HG02885 (cell line): ENCODE data around the gene OLIG3.

ENCODE experiments used
- ATAC-seq: cut with Tn5 transposase; IDR thresholded peaks from one replicate; pipeline ENCODE4 v1.9.1; 2021; ENCODE audit warnings: mild to moderate bottlenecking; ENCODE audit not compliant: unreplicated experiment, poor library complexity

OLIG3 gene

DNA sequence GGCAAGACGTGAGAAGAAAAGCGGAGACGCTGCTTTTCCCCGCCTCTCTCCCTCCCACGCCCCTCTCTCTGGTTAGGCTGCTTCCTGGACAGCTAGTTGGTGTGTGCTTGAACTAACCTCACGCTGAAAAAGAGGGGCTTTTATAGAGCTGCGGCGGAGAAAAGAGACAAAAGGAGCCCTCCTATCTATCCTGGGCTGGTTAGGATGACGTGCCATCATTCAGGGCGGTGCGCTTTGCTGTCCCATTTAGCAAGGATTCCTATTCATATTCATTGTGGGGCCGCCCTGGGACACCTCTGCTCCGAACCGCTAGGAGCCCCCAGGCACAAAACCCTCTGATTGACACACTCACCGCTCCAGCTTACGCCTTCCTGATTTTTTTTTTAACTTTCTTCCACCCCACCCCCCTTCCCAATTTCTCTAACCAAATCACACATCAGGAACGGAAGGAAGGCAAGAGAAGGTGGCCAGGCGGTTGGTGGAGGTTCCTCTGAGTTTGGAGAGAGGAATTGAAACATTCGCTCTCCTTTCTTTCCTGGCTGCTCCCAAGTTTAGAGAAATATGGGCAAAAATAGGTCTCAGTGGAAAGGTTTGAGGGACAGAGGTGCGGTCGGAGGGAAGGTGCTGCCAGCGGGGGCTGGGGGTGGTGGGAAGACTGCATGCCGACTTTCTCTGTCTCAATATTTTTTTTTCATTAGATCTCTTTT is at the start of gene OLIG3:
Gene OLIG3, minus strand, starts transcription at position 114 of the 707 bp plus-strand sequence. CDS start 224 bp downstream, outside the sequence.
- no peak for ATAC-seq

DNA sequence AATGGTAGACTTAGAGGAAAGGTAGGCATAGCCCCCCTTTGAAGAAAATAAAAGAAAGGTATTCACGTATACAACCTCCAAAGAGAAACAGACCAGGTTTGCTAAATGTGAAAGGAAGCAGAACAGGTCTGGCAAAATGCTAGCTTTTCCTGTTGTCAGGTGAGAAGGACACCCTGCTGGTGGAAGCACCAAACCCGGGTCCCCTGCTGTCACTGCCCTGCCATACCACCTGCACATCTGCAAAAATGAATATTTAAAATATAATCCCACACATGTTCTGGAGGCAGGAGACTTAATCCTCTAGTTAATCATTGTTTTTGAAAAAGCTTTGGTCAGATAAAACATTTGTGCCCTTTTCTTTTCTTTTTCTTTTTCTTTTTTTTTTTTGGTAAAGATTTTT is 48.9 kb upstream of the OLIG3 start:
- ATAC-seq: no peak

DNA sequence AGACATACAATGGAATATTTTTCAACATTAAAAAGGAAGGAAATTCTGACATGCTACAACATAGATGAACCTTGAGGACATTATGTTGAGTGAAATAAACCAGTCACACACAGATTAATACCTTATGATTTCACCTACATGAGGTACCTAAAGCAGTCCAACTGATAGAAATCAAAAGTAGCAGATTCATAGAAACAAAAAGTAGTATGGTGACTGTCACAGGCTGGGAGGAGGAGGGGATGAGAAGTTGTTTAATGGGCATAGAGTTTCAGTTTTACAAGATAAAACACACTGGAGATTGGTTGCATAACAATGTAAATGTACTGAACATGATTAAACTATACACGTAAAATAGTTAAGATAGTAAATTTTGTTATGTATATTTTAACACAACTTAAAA is 48.5 kb upstream of the OLIG3 start:
- ATAC-seq: no peak

DNA sequence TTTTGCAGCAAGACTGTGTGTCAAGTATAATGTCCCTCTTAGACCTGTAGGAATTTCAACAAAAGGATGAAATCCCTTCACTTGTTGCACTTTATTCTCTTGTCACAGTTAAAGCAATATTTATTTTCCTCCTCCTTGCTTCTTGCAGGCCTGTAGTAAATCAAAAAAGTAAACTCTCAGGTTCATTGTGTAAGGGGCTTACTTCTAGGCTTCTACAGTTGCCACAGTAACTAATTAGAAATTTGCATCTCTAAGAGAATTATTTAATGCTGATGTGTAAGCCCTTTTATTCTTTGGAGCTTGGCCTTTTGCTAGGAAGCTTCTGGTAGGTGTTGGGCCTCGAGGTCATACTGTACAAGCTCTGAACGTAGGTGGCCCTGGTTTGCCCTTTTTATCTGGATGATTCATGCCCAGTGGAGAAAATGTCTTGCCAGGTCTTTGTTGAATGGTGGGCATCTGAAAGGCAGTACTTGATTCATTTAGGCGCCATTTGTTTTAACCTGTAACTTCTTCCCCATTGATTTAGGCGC is 47.4 kb upstream of the OLIG3 start:
- ATAC-seq: no peak

DNA sequence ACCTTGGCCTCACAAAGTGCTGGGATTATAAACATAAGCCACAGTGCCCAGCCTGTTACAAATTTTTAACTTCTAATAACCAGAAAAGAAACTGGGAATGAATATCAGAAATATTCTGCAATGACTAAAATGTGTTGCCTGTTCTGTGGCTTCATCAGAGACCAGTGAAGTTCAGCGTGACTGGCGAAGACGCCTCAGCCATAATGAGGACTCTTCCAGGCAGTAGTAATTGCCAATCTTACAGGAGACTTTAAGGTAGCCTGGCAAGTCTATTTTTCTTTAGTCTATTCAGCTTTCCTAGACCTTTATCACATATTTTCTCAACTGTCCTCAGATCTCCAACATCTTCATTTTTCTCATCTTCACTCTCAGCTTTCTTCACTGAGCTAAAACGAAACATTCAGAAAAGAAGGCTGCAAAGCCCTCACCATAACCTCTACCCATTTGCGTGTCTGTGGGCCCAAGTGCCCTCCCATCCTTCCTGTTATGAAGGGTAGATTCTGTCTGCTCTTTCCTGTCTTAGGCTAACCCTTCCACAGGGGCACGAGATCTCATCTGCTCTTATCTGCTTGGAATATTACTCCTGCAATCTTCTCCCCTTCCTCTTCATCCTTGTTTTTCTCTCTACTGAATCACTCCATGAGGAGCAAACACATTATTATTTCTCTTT is 42.0 kb upstream of the OLIG3 start:
- ATAC-seq: no peak

DNA sequence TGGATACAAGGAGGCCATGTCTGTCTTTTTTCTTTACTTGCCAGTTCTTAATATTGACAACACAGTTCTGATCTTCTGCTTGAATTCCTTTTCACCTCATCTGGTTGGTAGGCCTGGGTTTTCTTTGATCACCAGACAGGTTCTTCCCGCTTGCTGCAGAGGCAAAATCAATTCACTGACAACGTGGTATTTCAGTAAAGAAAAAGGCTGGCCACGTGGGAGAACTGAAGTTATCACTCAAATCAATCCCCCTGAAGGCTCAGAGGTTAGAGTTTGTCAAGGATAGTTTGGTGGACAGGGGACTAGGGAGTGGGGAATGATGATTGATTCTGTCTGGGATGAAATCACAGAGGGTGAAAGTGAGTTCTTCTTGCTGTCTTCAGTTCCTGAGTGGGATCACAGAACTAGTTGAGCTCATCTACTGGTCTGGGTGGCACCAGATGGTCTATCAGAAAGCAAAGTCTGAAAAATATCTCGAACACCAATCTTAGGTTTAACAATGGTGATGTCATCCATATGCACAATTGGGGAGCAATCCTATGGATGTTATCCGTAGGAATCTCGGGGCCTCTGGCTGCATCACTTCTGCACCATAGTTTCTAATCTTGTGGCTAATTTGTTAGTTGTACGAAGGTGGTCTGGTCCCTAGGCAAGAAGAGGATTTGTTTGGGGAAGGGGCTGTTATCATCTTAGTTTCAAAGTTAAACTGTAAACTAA is 37.3 kb upstream of the OLIG3 start:
- ATAC-seq: no peak

DNA sequence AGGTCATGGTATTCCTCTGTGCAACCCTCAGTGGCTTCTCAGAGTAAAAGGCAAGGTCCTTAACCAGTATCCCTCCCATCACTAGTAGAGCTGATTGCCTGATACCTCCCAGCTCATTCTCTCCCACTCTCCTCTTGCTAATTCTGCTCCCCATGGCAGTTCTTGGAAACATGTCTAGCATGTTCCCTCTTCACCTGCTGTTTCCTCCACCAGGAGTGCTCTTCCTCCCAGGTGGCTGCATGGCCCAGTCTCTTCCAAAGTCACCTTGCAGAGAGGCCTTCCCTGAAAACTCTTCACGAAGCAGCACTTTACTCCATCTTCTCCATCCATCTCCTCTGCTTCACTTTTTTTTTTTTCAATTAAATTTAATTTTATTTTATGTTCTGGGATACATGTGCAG is 36.2 kb upstream of the OLIG3 start:
- ATAC-seq: no peak

DNA sequence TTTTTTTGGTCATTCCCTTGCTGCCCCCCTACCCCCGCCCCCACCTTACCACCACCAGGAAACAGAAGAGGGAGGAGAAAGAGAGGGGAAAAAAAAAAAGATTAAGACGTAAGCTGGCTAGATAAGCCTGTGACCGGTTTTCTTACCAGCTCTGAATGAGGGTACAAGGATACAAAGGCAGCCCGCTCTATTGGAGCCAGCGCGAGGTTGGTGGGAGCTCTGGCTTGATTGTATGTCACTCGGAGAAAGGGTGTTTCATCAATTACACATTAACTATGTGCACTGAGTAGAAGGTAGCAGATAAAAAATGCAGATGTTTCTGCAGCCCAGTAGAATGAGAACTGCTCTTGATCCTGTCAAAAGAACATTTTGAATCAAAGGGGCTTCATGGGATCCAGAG is 28.6 kb upstream of the OLIG3 start:
- no peak for ATAC-seq

DNA sequence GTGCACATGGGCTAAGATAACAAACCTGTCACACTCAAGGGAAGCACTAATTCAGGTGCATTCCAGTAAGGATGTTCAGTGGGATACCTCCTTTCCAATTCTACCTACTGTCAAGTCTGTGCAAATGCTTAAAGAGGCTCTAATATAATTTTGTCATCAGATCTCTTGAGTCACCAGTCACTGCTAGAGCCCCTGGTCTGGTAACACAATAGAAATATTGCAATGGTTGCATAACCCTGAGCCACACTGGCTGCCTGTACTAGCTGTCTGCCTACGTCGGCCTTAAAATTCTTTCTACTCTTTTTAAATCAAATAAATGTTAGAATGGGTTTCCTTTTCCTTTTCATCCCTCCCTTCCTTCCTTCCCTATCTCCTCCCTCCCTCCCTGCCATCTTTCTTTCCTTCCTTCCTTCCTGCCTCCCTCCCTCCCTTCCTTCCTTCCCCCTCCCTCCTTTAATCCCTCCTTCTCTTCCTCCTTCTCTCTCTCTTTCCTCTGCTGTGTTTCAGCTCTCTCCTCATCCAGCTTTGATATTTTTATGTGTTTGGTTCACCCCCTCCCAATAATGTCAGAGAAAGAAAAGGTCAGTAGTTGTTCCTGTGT is 28.1 kb upstream of the OLIG3 start:
- no peak for ATAC-seq

DNA sequence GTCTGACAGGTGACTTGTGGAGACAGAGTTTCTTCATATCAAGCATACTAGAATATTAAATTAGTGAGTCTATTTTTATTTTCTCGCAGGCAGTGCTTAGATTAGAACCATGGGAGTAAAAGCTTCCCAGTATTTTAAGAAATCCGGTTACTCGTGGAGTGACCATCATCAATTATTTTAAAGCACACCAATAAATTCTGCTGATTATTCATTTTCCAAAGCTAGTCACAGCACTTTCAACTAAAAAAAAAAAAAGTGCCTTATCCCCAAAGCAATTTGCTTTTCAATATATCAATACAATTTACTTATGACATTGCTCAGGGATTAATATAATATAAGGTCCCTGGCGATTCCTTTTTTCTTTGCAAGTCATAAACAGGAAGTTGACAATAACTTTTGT is 26.3 kb upstream of the OLIG3 start:
- ATAC-seq: no peak

DNA sequence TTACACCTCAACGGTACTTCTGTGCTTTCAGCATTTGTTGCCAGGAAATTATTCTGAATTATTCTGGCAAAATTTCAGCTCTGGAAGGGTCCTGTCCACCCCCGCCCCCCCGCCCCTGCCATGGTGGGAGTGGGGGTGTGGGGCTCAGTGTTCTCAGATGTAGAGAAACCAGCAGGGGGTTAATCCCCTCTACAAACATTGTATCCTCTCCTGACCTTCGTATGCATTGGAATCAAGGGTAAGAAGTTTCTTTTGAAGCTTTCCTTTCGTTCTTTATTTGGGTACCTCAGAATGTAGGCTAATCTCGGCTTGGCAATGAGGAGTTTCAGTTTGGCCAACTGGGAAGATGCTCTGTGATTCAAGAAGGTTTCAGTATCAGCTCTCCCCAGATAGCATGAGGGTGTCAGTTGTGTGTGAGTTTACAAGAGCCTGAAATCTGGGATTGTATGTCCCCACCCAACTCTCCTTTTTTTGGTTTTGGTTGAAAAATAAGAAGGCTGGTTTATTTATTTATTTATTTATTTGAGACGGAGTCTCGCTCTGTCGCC is 25.5 kb upstream of the OLIG3 start:
- no peak for ATAC-seq

DNA sequence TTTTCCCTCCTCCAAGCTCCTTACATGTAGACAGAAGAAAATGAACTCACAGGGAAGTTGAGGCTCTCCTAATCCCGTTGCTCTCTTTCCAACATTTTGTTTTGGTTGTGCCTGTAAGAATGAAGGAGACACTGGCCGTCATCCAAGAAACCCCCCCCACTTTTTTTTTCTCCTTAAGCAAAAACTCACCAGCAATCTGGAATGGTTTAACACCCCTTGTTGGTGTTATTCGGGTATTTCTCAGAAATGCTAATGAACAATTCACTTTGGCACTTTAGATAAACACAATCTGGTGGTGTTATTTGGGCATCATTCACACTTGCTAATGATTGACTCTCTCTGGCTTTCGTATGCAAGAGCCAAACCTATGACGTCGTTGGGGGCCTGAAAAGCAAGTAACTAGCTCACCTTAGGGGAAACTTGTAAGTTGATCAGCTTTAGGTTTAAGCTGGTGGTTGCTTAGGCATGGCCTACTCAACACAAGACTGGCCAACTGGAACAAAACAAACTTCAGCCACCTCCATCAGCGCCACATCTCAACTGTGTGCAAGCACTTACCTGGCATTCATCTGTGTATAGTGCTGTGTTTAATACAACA is 24.3 kb upstream of the OLIG3 start:
- no peak for ATAC-seq

DNA sequence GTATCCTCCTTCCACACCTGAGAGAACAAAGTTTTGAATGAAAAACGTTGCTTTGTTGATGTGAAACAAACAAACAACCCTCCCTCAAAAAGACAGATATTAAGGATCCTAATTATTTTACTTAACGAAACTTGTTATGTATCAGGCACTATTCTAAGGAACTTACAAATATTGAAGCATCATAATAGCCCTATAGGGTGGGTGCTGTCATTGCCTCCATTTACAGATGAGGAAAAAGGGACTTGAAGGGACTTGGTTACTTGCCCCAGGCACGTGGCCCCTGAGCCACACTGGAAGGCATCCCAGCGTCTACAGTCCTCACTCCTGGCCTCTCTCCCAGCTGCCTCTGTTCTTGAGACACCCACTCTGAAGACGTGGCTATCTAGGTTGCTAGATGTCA is 20.2 kb upstream of the OLIG3 start:
- ATAC-seq: no peak

DNA sequence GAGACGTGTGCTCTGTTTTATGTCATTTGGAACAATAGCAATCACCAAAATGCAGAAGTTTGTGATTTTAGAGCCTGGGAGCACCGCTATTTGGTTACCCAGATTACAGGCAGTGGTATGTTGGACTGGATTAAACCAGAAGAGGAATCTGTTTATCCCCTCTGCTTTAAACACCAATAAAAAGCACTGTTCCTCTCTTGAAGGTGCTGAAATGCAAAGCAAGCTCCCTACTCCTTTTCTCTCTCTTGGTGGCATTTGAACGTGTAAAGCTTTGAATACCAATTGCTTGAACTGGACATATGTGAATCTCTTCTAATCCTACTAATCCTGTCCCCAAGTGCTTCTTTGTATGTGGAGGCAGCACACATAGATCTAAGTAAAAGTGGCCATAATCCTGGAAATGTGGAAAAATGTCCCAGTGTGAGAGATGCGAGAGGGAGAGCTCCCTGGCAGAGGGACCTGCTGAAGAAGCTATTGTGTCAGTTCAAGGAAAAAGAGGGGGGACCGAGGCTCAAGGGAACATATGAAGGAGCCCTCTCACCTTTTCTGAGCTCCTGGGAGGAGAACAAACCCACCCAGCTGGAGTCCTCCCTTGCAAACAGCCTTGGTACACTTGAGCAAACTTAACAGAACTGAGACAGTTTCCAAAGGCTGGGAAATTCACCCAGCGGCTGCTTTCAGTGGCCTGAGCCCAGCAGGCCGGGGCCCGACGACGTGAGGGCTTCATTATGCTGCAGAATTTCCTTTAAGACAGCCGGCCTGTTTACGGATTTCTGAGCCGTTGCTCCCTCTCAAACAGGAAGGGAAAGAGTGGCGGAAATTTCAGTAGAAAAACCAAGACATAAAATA is 18.8 kb upstream of the OLIG3 start:
- ATAC-seq: no peak

DNA sequence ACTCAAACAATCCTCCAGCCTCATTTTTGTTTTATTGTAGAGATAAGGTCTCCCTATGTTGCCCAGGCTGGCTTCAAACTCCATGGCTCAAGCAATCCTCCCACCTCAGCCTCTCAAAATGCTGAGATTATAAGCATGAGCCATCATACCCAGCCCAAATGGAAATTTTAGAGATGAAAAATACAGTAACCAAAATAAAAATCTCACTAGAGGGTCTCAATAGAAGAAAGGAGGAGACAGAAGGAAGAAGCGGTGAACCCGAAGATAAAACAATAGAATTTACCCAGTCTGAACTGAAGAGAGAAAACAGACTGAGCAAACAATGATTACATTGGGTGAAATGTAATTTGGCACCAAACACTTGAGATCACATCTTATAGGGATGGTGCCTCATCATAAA is 16.7 kb upstream of the OLIG3 start:
- ATAC-seq: no peak

DNA sequence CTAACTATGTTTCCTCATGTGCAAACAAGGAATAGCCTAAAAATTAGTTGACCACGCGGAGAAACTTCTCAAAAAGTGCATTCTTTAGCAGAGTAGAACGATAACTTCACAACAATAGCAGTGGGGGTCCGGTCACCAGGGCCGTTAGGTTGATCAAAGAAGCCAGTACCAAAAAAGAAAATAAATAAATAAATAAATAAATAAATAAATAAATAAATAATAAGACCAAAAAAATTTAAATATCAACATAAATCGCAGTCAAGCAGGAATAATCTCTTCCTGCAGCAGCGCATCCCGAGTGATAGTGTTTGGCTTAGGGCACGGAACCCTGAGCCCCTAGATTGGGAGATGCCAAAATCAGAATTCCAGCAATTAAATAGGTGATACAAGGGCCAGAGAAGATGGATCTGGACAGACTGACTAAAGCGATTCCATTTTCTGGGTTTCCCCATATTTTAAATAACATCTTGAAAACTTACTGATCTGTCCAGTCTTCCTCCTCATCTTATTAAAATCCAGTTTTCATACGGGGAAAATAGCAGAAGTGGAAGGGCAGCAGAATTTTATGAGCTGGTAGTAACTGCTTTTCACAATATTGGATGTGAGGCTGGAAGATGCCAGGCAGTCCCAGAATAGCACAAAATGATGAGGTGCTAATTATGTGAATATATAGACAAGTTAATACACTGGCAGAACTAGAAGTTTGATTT is 4.4 kb upstream of the OLIG3 start:
- ATAC-seq: no peak

DNA sequence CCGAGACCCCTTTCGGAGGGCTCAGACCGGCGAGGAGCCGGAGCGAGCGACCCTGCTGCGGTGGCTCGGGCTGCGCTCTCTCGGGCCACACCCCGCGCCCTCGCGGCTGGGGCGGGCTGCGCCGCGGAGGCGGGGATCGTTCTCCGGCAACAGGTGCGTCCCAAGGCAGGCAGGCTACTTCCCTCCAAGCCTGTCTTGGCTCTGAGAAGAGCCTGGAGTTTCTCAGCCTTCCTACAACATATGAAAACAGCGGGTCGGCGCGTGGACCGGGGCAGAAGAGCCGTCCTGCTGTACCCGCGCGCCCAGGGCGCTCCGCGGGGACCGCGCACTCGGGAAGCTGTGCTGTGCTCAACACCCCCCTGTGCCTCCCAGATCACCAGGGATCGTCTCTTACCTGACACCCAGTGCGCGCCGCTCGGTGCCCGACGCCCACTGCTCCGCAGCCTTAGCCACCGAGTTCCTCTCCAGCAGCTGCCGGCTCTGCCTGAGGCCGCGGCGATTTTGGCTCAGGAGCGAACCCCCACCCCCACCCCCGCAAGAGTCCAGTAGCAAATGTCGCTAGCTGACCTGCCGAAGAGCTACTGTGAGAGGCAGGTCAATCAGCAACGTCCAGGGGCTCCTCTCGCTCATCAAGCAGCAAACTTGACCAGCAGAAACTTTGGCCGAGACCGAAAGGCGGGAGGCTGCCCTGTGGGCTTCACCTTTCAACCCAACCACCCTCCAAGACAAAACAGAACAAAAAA is 3.7 kb upstream of the OLIG3 start:
- ATAC-seq: no peak
